Measurements from ENCODE around the gene MCEE. TPM values are rescaled to one million over a fixed set of nuclear protein-coding genes. Genes with fewer than 3 reads are reported as not detected.

The MCEE gene
- 23.8 and 25.1 TPM in 2 replicates for total RNA-seq

GRCh38 chr2:71130152-71130904, at the start of gene MCEE, which contains the start of gene MPHOSPH10:
Gene MCEE (minus strand): TSS chr2:71130229. CDS start chr2:71130219, 10 bp downstream.
Gene MPHOSPH10 (plus strand): TSS chr2:71130634. CDS start chr2:71130666, 32 bp downstream.

GRCh38 chr2:71068218-71069035, 61.6 kb downstream of the MCEE start, which contains the start of gene NAGK:
Gene NAGK (plus strand): TSS chr2:71068648. CDS start chr2:71068684, 36 bp downstream.

Other genes with a start within 250 kb of the MCEE start
- 0.79 and 2.4 TPM in 2 replicates for gene VAX2, start 229.7 kb downstream of the MCEE start, total RNA-seq
- 0.79 and 1.3 TPM in 2 replicates for gene ATP6V1B1, start 194.3 kb downstream of the MCEE start, total RNA-seq
- gene ANKRD53, start 151.6 kb downstream of the MCEE start, total RNA-seq: 0.95 and 1.7 TPM in 2 replicates
- gene TEX261, start 135.4 kb downstream of the MCEE start, total RNA-seq: 22.1 and 34.9 TPM in 2 replicates
- 70.6 and 106 TPM in 2 replicates for gene NAGK, start 61.6 kb downstream of the MCEE start, total RNA-seq
- 12.8 and 17.0 TPM in 2 replicates for gene MPHOSPH10, start 405 bp upstream of the MCEE start, total RNA-seq
- gene PAIP2B, start 96.9 kb upstream of the MCEE start, total RNA-seq: 0.63 and 0.94 TPM in 2 replicates
- gene ZNF638, start 201.6 kb upstream of the MCEE start, total RNA-seq: 105 and 129 TPM in 2 replicates

Measured in bronchial smooth muscle cell (primary cell).